Measurements from ENCODE around the gene GALNT7. TPM values are rescaled to one million over a fixed set of nuclear protein-coding genes. Genes with fewer than 3 reads are reported as not detected.
A peak's percentile ranks its signal among the peaks of the same experiment; 100 is the strongest.

GALNT7 gene
- total RNA-seq, 1 donor: 18.8 TPM

DNA sequence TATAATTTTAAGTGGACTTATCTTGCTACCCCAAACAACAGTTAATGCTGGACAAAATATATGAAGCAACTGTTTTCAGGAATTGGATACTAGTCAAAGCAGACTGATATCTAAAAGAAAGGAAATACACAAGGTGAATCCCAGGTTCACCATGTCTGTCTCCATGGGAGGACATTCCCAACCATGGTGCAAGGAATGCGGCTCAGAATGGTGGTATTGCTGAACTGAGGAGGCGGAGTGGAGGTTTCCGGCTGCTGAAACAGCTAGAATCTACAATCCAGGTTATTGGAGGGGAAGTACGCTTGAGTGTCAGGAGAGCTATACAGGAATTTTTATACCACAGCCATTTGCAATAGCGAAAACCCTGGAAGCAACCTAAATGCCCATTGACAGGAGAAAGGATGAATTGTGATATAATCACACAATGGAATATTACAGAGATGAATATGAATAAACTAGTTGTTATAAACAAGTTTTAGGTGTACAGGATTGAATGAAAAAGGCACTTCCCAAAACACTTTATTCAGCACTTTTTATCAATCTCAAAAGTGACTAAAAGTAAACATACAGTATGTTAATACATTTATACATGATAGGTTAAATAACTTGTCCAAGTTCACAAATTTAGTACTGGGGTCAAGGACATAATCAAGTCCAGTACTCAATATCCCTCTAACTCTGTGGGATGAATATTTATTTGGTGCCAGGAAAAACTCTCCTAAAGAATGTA, 156.6 kb downstream of the GALNT7 start:
- no peaks in the 10 kb centered on the region for H3K9me3 ChIP-seq (ENCODE audit: low read depth, low read length)

DNA sequence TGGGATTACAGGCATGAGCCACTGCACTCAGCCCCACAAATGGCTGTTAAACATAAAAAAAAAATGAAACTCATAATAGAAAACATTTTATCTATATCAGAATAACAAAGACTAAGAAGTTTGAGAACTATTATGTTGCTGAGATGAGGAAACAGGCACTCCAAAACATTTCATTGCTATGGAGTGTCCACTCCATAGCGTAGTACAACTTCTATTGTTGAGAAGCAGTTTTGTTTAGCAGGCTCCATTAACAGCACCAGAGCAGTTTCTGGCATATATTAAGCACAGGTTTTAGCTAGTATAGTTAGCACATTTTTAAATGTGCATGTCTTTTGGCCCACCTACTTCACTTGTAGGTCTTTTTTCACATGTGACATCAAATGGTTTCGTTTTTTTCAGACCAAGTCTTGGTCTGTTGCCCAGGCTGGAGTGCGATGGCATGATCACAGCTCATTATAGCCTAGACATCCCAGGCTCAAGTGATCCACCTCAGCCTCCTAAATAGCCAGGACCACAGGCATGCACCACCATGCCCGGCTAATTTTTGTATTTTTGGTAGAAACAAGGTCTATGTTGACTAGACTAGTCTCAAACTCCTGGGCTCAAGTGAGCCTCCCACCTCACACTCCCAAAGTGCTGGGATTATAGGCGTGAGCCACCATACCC, 159.8 kb downstream of the GALNT7 start:
- Histone ChIP-seq H3K4me3 (ENCODE audit: insufficient read depth, low read length) (no peak overlapping the region), H3K4me2 (ENCODE audit: insufficient read depth, low read length) (no peak overlapping the region), H3K27me3 (ENCODE audit: insufficient read depth, low read length) (no peaks in the 10 kb centered on the region), H3K79me2 (ENCODE audit: insufficient read depth, low read length) (peaks cover 24% of the 10 kb centered on the region), H2AFZ (ENCODE audit: low read length) (no peak overlapping the region), H3K9me3 (ENCODE audit: low read depth, low read length) (no peaks in the 10 kb centered on the region), H3K4me1 (ENCODE audit: insufficient read depth, low read length) (peaks cover 19% of the 10 kb centered on the region), H3K36me3 (ENCODE audit: insufficient read depth, low read length) (peaks cover 41% of the 10 kb centered on the region), H4K20me1 (ENCODE audit: insufficient read depth, low read length) (peaks cover 14% of the 10 kb centered on the region), H3K27ac (ENCODE audit: low read depth, low read length) (no peak overlapping the region)
- TF ChIP-seq, protein P1, sequence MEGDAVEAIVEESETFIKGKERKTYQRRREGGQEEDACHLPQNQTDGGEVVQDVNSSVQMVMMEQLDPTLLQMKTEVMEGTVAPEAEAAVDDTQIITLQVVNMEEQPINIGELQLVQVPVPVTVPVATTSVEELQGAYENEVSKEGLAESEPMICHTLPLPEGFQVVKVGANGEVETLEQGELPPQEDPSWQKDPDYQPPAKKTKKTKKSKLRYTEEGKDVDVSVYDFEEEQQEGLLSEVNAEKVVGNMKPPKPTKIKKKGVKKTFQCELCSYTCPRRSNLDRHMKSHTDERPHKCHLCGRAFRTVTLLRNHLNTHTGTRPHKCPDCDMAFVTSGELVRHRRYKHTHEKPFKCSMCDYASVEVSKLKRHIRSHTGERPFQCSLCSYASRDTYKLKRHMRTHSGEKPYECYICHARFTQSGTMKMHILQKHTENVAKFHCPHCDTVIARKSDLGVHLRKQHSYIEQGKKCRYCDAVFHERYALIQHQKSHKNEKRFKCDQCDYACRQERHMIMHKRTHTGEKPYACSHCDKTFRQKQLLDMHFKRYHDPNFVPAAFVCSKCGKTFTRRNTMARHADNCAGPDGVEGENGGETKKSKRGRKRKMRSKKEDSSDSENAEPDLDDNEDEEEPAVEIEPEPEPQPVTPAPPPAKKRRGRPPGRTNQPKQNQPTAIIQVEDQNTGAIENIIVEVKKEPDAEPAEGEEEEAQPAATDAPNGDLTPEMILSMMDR (IDR thresholded peaks at IDR 0.05; ENCODE audit: extremely low read depth, low read depth, low read length): no peak
- DNase-seq (ENCODE audit: insufficient read length, low spot score, missing footprints): no peak

More for the DNA sequence above, 156.6 kb downstream of the GALNT7 start:
- Histone ChIP-seq H4K20me1 (ENCODE audit: insufficient read depth, low read length) (no peaks in the 10 kb centered on the region), H3K79me2 (ENCODE audit: insufficient read depth, low read length) (no peaks in the 10 kb centered on the region), H3K4me3 (ENCODE audit: insufficient read depth, low read length) (no peak overlapping the region), H3K4me1 (ENCODE audit: insufficient read depth, low read length) (peaks cover 7% of the 10 kb centered on the region), H3K4me2 (ENCODE audit: insufficient read depth, low read length) (no peak overlapping the region), H3K27me3 (ENCODE audit: insufficient read depth, low read length) (no peaks in the 10 kb centered on the region), H3K27ac (ENCODE audit: low read depth, low read length) (no peak overlapping the region), H3K36me3 (ENCODE audit: insufficient read depth, low read length) (peaks cover 21% of the 10 kb centered on the region), H2AFZ (ENCODE audit: low read length) (no peak overlapping the region)
- TF ChIP-seq, protein P1 (IDR thresholded peaks at IDR 0.05; ENCODE audit: extremely low read depth, low read depth, low read length): no peak
- no peak for DNase-seq (ENCODE audit: insufficient read length, low spot score, missing footprints)

- Histone ChIP-seq H3K27me3 (ENCODE audit: insufficient read depth, low read length) (no peaks in the 10 kb centered on the region), H3K79me2 (ENCODE audit: insufficient read depth, low read length) (peaks cover 31% of the 10 kb centered on the region), H3K36me3 (ENCODE audit: insufficient read depth, low read length) (peaks cover 41% of the 10 kb centered on the region), H3K4me2 (ENCODE audit: insufficient read depth, low read length) (peak overlapping the region; percentile 14), H3K4me1 (ENCODE audit: insufficient read depth, low read length) (peaks cover 18% of the 10 kb centered on the region), H4K20me1 (ENCODE audit: insufficient read depth, low read length) (peaks cover 15% of the 10 kb centered on the region), H3K4me3 (ENCODE audit: insufficient read depth, low read length) (no peak overlapping the region), H3K9me3 (ENCODE audit: low read depth, low read length) (no peaks in the 10 kb centered on the region), H3K27ac (ENCODE audit: low read depth, low read length) (no peak overlapping the region), H2AFZ (ENCODE audit: low read length) (no peak overlapping the region)
- no peak for DNase-seq (ENCODE audit: insufficient read length, low spot score, missing footprints)
- TF ChIP-seq, protein P1 (IDR thresholded peaks at IDR 0.05; ENCODE audit: extremely low read depth, low read depth, low read length): no peak
Measured at GRCh38 chr4:173330590-173330989, 162.0 kb downstream of the GALNT7 start.

GRCh38 chr4:173332021-173332487, 163.4 kb downstream of the GALNT7 start:
- no peaks in the 10 kb centered on the region for H3K9me3 ChIP-seq (ENCODE audit: low read depth, low read length)
- peak overlapping the region; percentile 93 for H3K4me2 ChIP-seq (ENCODE audit: insufficient read depth, low read length)
- H3K4me3 ChIP-seq (ENCODE audit: insufficient read depth, low read length): peak overlapping the region; percentile 95
- H3K36me3 ChIP-seq (ENCODE audit: insufficient read depth, low read length): peaks cover 41% of the 10 kb centered on the region
- H3K27ac ChIP-seq (ENCODE audit: low read depth, low read length): peak overlapping the region; percentile 28
- H2AFZ ChIP-seq (ENCODE audit: low read length): no peak overlapping the region
- no peak for DNase-seq (ENCODE audit: insufficient read length, low spot score, missing footprints)
- H3K4me1 ChIP-seq (ENCODE audit: insufficient read depth, low read length): peaks cover 25% of the 10 kb centered on the region
- peaks cover 31% of the 10 kb centered on the region for H3K79me2 ChIP-seq (ENCODE audit: insufficient read depth, low read length)
- H4K20me1 ChIP-seq (ENCODE audit: insufficient read depth, low read length): peaks cover 15% of the 10 kb centered on the region
- no peaks in the 10 kb centered on the region for H3K27me3 ChIP-seq (ENCODE audit: insufficient read depth, low read length)
- TF ChIP-seq, protein P1 (IDR thresholded peaks at IDR 0.05; ENCODE audit: extremely low read depth, low read depth, low read length): no peak

All from osteoblast (primary cell).